ENCODE measurements around the gene CYS1. TPM values are rescaled to one million over a fixed set of nuclear protein-coding genes. Genes with fewer than 3 reads are reported as not detected.

Gene CYS1
- total RNA-seq, 1 experiment from 2014 or later: 1.2 TPM

- H3K27me3 Mint-ChIP-seq (ENCODE audit: low read depth): no peaks in the 10 kb centered on the region
- ATAC-seq: no peak
- H3K4me1 Mint-ChIP-seq: peaks cover 28% of the 10 kb centered on the region
- H3K9me3 Mint-ChIP-seq: no peaks in the 10 kb centered on the region
- ChIA-PET POLR2A (interaction anchor here (1.0 to 2.0 kb wide), 5 partner anchors 10 to 583 kb away, joined by 4 to 5 read pairs (median 5); partner anchors contain the start of gene KLF11), CTCF (interaction anchor here (0.6 to 6.2 kb wide), 16 partner anchors 11 to 377 kb away, joined by 3 to 112 read pairs (median 9); no protein-coding TSS in a partner anchor)
- peaks cover 11% of the 10 kb centered on the region; the same call in 1 of the 2 replicates for H3K36me3 Mint-ChIP-seq
- H3K27ac Mint-ChIP-seq: no peak overlapping the region
- peak; percentile 25 for DNase-seq (ENCODE audit: low spot score)
- H3K4me3 Mint-ChIP-seq: no peak overlapping the region
- TF ChIP-seq MAX (CRISPR knock-in tag; IDR thresholded peaks at IDR 0.05) (no peak), IRF2 (CRISPR knock-in tag; IDR thresholded peaks at IDR 0.05; ENCODE audit: borderline replicate concordance, low read depth) (no peak), KAT7 (CRISPR knock-in tag; IDR thresholded peaks at IDR 0.05; ENCODE audit: borderline replicate concordance) (no peak), ZBTB21 (CRISPR knock-in tag; IDR thresholded peaks at IDR 0.05; ENCODE audit: borderline replicate concordance) (no peak), FOXK1 (CRISPR knock-in tag; IDR thresholded peaks at IDR 0.05) (no peak), SMAD4 (CRISPR knock-in tag; IDR thresholded peaks at IDR 0.05) (no peak), CTCF (IDR thresholded peaks at IDR 0.05) (no peak), ATF2 (CRISPR knock-in tag; IDR thresholded peaks at IDR 0.05; ENCODE audit: borderline replicate concordance, low read depth) (no peak), ZNF281 (CRISPR knock-in tag; IDR thresholded peaks at IDR 0.05) (no peak), STAT6 (CRISPR knock-in tag; conservative IDR thresholded peaks at IDR 0.05; ENCODE audit: low read depth) (no peak)
- TF ChIP-seq, protein P1, sequence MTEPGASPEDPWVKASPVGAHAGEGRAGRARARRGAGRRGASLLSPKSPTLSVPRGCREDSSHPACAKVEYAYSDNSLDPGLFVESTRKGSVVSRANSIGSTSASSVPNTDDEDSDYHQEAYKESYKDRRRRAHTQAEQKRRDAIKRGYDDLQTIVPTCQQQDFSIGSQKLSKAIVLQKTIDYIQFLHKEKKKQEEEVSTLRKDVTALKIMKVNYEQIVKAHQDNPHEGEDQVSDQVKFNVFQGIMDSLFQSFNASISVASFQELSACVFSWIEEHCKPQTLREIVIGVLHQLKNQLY (CRISPR knock-in tag; IDR thresholded peaks at IDR 0.05): no peak
- TF ChIP-seq, protein P2, sequence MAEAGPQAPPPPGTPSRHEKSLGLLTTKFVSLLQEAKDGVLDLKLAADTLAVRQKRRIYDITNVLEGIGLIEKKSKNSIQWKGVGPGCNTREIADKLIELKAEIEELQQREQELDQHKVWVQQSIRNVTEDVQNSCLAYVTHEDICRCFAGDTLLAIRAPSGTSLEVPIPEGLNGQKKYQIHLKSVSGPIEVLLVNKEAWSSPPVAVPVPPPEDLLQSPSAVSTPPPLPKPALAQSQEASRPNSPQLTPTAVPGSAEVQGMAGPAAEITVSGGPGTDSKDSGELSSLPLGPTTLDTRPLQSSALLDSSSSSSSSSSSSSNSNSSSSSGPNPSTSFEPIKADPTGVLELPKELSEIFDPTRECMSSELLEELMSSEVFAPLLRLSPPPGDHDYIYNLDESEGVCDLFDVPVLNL (CRISPR knock-in tag; IDR thresholded peaks at IDR 0.05; ENCODE audit: borderline replicate concordance, low read depth): no peak
- TF ChIP-seq, protein P3, sequence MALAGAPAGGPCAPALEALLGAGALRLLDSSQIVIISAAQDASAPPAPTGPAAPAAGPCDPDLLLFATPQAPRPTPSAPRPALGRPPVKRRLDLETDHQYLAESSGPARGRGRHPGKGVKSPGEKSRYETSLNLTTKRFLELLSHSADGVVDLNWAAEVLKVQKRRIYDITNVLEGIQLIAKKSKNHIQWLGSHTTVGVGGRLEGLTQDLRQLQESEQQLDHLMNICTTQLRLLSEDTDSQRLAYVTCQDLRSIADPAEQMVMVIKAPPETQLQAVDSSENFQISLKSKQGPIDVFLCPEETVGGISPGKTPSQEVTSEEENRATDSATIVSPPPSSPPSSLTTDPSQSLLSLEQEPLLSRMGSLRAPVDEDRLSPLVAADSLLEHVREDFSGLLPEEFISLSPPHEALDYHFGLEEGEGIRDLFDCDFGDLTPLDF (CRISPR knock-in tag; IDR thresholded peaks at IDR 0.05): no peak
- TF ChIP-seq, protein P4, sequence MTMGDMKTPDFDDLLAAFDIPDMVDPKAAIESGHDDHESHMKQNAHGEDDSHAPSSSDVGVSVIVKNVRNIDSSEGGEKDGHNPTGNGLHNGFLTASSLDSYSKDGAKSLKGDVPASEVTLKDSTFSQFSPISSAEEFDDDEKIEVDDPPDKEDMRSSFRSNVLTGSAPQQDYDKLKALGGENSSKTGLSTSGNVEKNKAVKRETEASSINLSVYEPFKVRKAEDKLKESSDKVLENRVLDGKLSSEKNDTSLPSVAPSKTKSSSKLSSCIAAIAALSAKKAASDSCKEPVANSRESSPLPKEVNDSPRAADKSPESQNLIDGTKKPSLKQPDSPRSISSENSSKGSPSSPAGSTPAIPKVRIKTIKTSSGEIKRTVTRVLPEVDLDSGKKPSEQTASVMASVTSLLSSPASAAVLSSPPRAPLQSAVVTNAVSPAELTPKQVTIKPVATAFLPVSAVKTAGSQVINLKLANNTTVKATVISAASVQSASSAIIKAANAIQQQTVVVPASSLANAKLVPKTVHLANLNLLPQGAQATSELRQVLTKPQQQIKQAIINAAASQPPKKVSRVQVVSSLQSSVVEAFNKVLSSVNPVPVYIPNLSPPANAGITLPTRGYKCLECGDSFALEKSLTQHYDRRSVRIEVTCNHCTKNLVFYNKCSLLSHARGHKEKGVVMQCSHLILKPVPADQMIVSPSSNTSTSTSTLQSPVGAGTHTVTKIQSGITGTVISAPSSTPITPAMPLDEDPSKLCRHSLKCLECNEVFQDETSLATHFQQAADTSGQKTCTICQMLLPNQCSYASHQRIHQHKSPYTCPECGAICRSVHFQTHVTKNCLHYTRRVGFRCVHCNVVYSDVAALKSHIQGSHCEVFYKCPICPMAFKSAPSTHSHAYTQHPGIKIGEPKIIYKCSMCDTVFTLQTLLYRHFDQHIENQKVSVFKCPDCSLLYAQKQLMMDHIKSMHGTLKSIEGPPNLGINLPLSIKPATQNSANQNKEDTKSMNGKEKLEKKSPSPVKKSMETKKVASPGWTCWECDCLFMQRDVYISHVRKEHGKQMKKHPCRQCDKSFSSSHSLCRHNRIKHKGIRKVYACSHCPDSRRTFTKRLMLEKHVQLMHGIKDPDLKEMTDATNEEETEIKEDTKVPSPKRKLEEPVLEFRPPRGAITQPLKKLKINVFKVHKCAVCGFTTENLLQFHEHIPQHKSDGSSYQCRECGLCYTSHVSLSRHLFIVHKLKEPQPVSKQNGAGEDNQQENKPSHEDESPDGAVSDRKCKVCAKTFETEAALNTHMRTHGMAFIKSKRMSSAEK (CRISPR knock-in tag; IDR thresholded peaks at IDR 0.05; ENCODE audit: borderline replicate concordance): no peak
- TF ChIP-seq, protein P5, sequence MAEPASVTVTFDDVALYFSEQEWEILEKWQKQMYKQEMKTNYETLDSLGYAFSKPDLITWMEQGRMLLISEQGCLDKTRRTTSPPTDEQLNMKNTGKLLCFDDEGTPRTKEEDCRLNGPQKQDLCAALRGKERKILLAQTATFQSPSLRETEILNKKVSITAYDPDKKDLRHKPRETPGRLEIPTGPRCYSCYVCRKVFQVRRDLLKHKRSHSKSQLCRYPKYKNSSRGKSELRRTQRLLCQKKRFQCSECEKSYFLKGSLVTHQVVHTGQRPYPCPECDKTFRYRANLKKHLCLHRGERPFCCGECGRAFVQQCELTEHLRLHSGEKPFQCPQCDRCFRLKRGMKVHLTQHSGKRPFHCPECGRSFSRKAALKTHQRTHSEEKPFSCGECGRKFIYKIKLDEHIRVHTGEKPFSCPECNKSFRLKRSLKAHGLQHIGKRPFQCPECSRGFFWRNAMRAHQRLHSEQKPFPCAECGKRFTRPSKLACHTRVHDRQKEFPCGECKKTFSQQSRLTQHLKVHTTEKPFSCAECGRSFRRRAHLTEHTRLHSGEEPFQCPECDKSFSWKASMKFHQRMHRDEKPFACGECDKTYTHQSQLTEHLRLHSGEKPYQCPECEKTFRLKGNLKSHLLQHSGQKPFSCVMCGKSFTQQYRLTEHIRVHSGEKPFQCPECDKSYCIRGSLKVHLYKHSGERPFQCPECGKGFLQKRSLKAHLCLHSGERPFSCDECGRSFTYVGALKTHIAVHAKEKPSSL (CRISPR knock-in tag; conservative IDR thresholded peaks at IDR 0.05): no peak
Measured at GRCh38 chr2:10058251-10059015, 21.8 kb downstream of the CYS1 start.
